SK-N-MC (cell line): ENCODE measurements around the gene SIL1.

Source experiments
- EZH2 ChIP-seq: fragments of 200-600 bp; sonication (generic); IDR thresholded peaks from one replicate; pipeline ENCODE4 v1.6.1; 2017; ENCODE audit warnings: antibody characterized with exemption
- POLR2AphosphoS5 ChIP-seq: IDR thresholded peaks from 2 replicates; pipeline ENCODE4 v1.6.1; 2012; ENCODE audit warnings: mild to moderate bottlenecking, low read depth, low read length, borderline replicate concordance

- no peak for TF ChIP-seq POLR2AphosphoS5
- no peak for TF ChIP-seq EZH2
Observed at GRCh38 chr5:138943599-138944173, 254.5 kb downstream of the SIL1 start.
